Measurements from ENCODE around the gene GNAO1.

The GNAO1 gene

GRCh38 chr16:56266641-56267607 is 75.6 kb downstream of the GNAO1 start:
- DNase-seq (ENCODE audit: low read depth), result no peak

- DNase-seq (ENCODE audit: low read depth), result no peak
Observed at GRCh38 chr16:56267888-56268287, 76.6 kb downstream of the GNAO1 start.

- no peak for DNase-seq (ENCODE audit: low read depth)
Observed at GRCh38 chr16:56268799-56269198, 77.5 kb downstream of the GNAO1 start.

DNA sequence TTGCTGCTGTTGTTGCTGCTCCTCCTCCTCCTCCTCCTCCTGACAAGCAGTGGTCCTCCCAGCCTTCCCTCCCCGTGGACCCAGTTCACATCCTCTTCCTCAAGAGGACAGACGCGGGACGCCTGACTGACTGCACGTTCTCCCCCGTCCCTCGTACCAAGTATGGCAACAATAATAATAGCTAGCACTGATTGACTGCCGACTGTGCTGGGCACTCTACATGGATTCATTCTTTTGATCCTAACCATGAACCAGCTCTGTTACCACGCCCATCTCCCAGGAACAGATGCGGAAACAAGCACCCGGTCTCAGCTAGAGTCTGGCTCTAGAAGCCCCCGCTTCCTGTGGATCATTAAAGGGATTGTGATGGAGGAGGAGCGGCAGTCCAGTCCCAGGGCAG is 78.0 kb downstream of the GNAO1 start:
- DNase-seq (ENCODE audit: low read depth), result no peak

DNA sequence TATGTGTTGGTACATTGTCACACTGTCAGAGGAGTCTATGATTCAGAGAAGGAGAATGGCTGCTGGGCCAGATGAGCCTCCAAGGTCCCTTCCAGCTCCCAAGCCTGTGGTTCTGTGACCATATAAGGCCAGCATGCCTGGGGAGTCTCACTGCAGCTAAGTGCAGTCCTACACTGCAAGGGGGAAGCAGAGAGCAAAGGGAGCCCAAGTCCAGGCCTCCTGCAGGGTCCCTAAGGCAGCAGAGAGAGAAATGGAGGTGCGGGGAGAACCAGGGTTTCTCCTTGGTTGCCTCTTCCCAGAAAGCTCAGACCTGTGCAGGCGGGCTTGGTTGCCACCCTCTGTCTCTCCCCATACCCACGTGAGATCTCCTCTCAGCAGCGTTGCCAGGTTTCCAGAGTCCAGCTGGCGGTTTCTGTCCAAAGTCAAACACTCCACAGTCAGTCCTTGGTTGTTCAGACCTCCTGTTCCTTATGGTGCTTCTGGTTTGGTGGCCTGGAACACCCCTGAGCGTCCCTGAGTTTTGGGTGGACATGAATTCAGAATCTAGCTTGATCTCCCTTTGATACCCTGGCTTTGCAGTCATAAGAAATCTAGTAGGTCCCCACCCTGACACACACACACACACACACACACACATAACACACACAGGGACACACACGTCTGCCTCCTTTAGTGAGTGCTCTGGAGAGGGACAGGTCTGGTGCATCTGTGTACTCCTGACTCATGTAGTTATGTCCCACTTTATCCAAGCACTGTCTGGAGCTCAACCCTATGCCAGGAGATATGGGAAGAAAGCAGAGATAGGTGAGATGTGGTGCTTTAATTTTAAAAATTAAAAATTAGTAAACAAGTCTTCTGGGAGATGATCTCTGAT is 78.8 kb downstream of the GNAO1 start:
- DNase-seq (ENCODE audit: low read depth), result no peak

GRCh38 chr16:56270828-56271227 is 79.5 kb downstream of the GNAO1 start:
- no peak for DNase-seq (ENCODE audit: low read depth)

GRCh38 chr16:56272583-56272894 is 81.2 kb downstream of the GNAO1 start:
- no peak for DNase-seq (ENCODE audit: low read depth)

GRCh38 chr16:56273615-56274014 is 82.3 kb downstream of the GNAO1 start:
- no peak for DNase-seq (ENCODE audit: low read depth)

GRCh38 chr16:56274369-56274768 is 83.1 kb downstream of the GNAO1 start:
- no peak for DNase-seq (ENCODE audit: low read depth)

- DNase-seq (ENCODE audit: low read depth), result no peak
Observed at GRCh38 chr16:56275076-56275475, 83.8 kb downstream of the GNAO1 start.

- no peak for DNase-seq (ENCODE audit: low read depth)
Observed at GRCh38 chr16:56275801-56276200, 84.5 kb downstream of the GNAO1 start.

- DNase-seq (ENCODE audit: low read depth), result no peak
Observed at GRCh38 chr16:56277075-56277474, 85.8 kb downstream of the GNAO1 start.

- no peak for DNase-seq (ENCODE audit: low read depth)
Observed at GRCh38 chr16:56278196-56278855, 87.0 kb downstream of the GNAO1 start.

- no peak for DNase-seq (ENCODE audit: low read depth)
Observed at GRCh38 chr16:56279132-56279531, 87.8 kb downstream of the GNAO1 start.

GRCh38 chr16:56279914-56280313 is 88.6 kb downstream of the GNAO1 start:
- DNase-seq (ENCODE audit: low read depth), result no peak

GRCh38 chr16:56281249-56281805 is 90.0 kb downstream of the GNAO1 start:
- no peak for DNase-seq (ENCODE audit: low read depth)

DNA sequence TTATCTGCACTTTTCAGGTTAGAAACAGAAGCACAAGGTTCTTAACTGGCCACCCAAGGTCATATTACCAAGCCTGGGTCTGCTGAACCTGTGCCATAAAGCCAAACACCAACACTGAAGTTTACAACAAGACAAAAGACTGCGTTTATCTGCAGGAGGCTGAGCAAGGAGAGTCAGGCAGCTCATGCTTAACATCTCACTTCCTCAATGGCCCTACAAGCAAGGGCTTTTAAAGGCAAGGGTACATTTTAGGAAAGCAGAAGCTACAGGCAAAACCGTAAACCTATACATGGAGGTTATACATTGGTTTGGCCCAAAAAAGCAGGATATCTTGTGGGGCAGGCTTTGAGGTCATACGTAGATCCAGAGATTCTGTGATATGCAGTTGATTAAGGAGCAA is 91.2 kb downstream of the GNAO1 start:
- DNase-seq (ENCODE audit: low read depth), result no peak

DNA sequence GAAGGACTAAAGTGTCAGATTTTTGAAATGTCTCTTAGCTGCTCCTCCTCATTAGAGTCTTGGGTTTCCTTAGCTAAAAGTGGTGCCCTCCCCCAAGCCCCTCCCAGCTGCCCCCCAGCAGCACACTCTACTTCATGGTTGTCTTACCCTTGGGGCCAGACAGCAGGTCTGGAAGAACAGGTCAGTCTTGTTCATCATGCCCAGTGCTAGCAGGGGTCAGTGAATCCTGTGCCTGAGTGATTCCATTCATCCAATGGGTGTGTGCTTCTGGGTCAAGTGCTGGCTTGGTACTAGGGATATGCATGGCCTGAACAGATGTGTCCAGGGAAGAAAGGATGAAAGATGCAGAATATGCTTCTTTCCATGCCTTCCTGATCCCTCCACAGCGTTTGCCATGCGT is 93.2 kb downstream of the GNAO1 start:
- DNase-seq (ENCODE audit: low read depth), result no peak

GRCh38 chr16:56286809-56287208 is 95.5 kb downstream of the GNAO1 start:
- no peak for DNase-seq (ENCODE audit: low read depth)

DNA sequence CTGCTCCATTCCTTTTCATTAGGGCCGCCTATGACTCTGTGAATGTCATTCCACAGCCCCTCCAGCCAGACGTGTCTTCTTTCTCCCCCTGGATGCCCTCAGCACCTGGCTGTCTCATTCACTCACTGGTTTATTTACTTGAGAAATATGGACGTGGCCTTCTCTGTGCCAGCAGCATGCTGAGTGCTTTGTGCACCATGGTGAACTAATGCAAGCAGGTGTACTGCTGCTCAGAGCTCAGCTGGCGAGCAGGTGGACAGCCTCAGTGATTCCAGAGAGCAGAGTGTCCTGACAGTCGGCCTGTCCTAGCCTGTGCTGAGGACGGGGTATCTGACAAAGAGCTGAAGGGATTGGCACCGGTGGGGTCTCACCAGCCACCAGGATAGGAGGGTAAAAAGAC is 96.7 kb downstream of the GNAO1 start:
- no peak for DNase-seq (ENCODE audit: low read depth)

- no peak for DNase-seq (ENCODE audit: low read depth)
Observed at GRCh38 chr16:56289416-56289815, 98.1 kb downstream of the GNAO1 start.

DNA sequence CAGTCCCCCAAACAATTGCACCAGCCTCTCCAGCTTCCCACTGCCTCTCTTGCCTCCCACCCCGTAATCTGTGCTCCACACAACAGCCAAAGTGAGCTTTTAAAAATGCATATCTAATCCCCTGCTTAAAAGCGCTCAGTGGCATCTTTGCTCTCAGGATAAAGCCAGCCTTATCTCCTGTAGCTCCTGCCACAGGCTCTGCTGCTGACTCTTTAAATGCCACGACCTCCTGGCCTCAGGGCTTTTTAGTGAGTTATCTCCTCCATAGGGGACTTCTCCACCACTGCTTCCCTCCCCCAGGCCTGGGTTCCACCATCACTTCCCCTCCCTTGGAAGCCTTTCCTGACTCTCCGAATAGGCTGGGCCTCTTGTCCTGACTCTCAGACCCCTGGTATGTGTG is 98.6 kb downstream of the GNAO1 start:
- no peak for DNase-seq (ENCODE audit: low read depth)
